B cell (primary cell): ENCODE measurements around the gene SHC3. TPM values are rescaled to one million over a fixed set of nuclear protein-coding genes. Genes with fewer than 3 reads are reported as not detected.

Experiments
- ATAC-seq: fragments of 200-7000 bp; cut with Tn5 transposase; one replicate; pipeline ENCODE4 v1.10.0; 2021; ENCODE audit warnings: low read depth, mild to moderate bottlenecking, moderate number of reproducible peaks, moderate library complexity
- CTCF ChIA-PET: fragments of 350-600 bp; sonication (Branson Sonifier 250); formaldehyde crosslinking; loops from one replicate; lab custom pipeline; 2021; ENCODE audit warnings: antibody characterized with exemption, inconsistent platforms; lab: Charles Lee
- POLR2A ChIA-PET: fragments of 350-600 bp; sonication (Branson Sonifier 250); formaldehyde crosslinking; loops from one replicate; lab custom pipeline; 2021; ENCODE audit warnings: antibody characterized with exemption; lab: Charles Lee
- DNase-seq: peaks from one replicate; pipeline ENCODE4 v3.0.0; 2013
- H2AFZ ChIP-seq: 2 replicates; pipeline ENCODE4 v1.6.1; 2012; ENCODE audit warnings: mild to moderate bottlenecking, low read depth, low read length; ENCODE audit not compliant: insufficient read depth, poor library complexity, severe bottlenecking
- H3K27ac ChIP-seq, 2 donors: 1 replicate in 1 of 2; 2 replicates in 1 of 2; pipeline ENCODE4 v1.5.1; 2012 to 2013; ENCODE audit warnings: low read length in 2 of 2, mild to moderate bottlenecking in 2 of 2, moderate library complexity in 1 of 2
- H3K27me3 ChIP-seq, 4 experiments: fragments of 200-600 bp in 1 of 4; sonication (generic) in 1 of 4; replicated peaks in 1 of 4; 1 replicate in 2 of 4; 2 replicates in 2 of 4; pipeline versions ENCODE4 v1.6.1 to v1.7.0; 2013 to 2016; ENCODE audit warnings: low read length in 3 of 4, mild to moderate bottlenecking in 2 of 4, mixed read lengths in 1 of 4, moderate library complexity in 1 of 4; ENCODE audit not compliant: insufficient read depth in 4 of 4, control insufficient read depth in 3 of 4; ENCODE audit errors: control extremely low read depth in 1 of 4
- H3K36me3 ChIP-seq, 2 experiments: replicated peaks in 1 of 2; 1 replicate in 1 of 2; 2 replicates in 1 of 2; pipeline versions ENCODE4 v1.6.1 to v1.7.1; 2013; ENCODE audit warnings: low read length in 1 of 2; ENCODE audit not compliant: insufficient read depth in 2 of 2, control insufficient read depth in 1 of 2; ENCODE audit errors: control extremely low read depth in 1 of 2, extremely low read depth in 1 of 2
- H3K4me1 ChIP-seq, 2 donors: fragments of 200-600 bp in 1 of 2; sonication (generic) in 1 of 2; 1 replicate in 1 of 2; 2 replicates in 1 of 2; pipeline versions ENCODE4 v1.5.1 to v1.6.1; 2013 to 2017; ENCODE audit warnings: low read length in 2 of 2; ENCODE audit not compliant: control insufficient read depth in 2 of 2, insufficient read depth in 2 of 2
- H3K4me2 ChIP-seq: replicated peaks from 2 replicates; pipeline ENCODE3; 2012; ENCODE audit warnings: mild to moderate bottlenecking, low read depth, low read length; ENCODE audit not compliant: poor library complexity, severe bottlenecking
- H3K4me3 ChIP-seq, 5 experiments: fragments of 200-600 bp in 1 of 5; sonication (generic) in 1 of 5; 1 replicate in 3 of 5; 2 replicates in 2 of 5; pipeline versions ENCODE4 v1.5.1 to v1.7.0; 2011 to 2016; ENCODE audit warnings: low read length in 4 of 5, mild to moderate bottlenecking in 4 of 5, low read depth in 2 of 5, control low read depth in 1 of 5, moderate library complexity in 1 of 5; ENCODE audit not compliant: insufficient read depth in 1 of 5; ENCODE audit errors: control extremely low read depth in 1 of 5, extremely low read depth in 1 of 5
- H3K79me2 ChIP-seq: fragments of 200-600 bp; sonication (generic); one replicate; pipeline ENCODE4 v1.6.0; 2016; ENCODE audit warnings: low read length; ENCODE audit not compliant: control insufficient read depth, insufficient read depth
- H3K9ac ChIP-seq: fragments of 200-600 bp; sonication (generic); 2 replicates; pipeline ENCODE4 v1.6.1; 2017; ENCODE audit warnings: mild to moderate bottlenecking, low read length, moderate library complexity
- H3K9me3 ChIP-seq, 3 donors: one replicate each; pipeline versions ENCODE4 v1.6.1 to v1.7.1; 2013; ENCODE audit warnings: low read length in 2 of 3; ENCODE audit not compliant: control insufficient read depth in 2 of 3, insufficient read depth in 1 of 3; ENCODE audit errors: control extremely low read depth in 1 of 3
- H4K20me1 ChIP-seq: 2 replicates; pipeline ENCODE4 v1.6.0; 2012; ENCODE audit warnings: mild to moderate bottlenecking, low read length; ENCODE audit not compliant: insufficient read depth, control insufficient read depth, poor library complexity, severe bottlenecking
- H3K27ac Mint-ChIP-seq: one replicate; pipeline ENCODE4 v1.8.0; 2021; ENCODE audit warnings: mixed read lengths
- H3K27me3 Mint-ChIP-seq: one replicate; pipeline ENCODE4 v1.8.0; 2021; ENCODE audit warnings: mixed read lengths
- H3K4me1 Mint-ChIP-seq: one replicate; pipeline ENCODE4 v1.8.0; 2021; ENCODE audit warnings: mixed read lengths
- H3K4me3 Mint-ChIP-seq: one replicate; pipeline ENCODE4 v1.8.0; 2021; ENCODE audit warnings: mixed read lengths
- H3K9me3 Mint-ChIP-seq: one replicate; pipeline ENCODE4 v1.8.0; 2022; ENCODE audit warnings: mixed read lengths; ENCODE audit not compliant: insufficient read depth
- CTCF ChIP-seq: fragments of 200-600 bp; IDR thresholded peaks from one replicate; pipeline ENCODE4 v1.8.0; 2022; ENCODE audit warnings: antibody characterized with exemption, mild to moderate bottlenecking
- EZH2 ChIP-seq: IDR thresholded peaks from 2 replicates; pipeline ENCODE4 v1.6.1; 2012; ENCODE audit warnings: borderline replicate concordance, low read depth, mild to moderate bottlenecking, moderate library complexity, low read length; ENCODE audit not compliant: insufficient read depth, poor library complexity, severe bottlenecking
- WGBS: methylation state at CpG from one replicate; pipeline ENCODE4 v1.1.5; 2013; ENCODE audit warnings: missing lambda C conversion rate; ENCODE audit not compliant: insufficient coverage; 5-methylcytosine and 5-hydroxymethylcytosine counted together
- intact Hi-C: fragments of 100-400 bp; cut with micrococcal nuclease; formaldehyde crosslinking; loops from one replicate; pipeline ENCODE4 v1.10.0; 2022
- polyA plus RNA-seq: library from polyadenylated mRNA; depleted of rRNA; stranded (reverse); fragments of >200 nt; gene quantifications from 2 replicates; pipeline ENCODE4 v1.2.3, GENCODE V29; 2012
- total RNA-seq, 2 donors: library from RNA; stranded (reverse); fragments of 120-200 nt in 1 of 2; gene quantifications; 1 replicate in 1 of 2; 2 replicates in 1 of 2; pipeline versions ENCODE4 v1.2.3 to v1.2.4, GENCODE V29; 2013 to 2022

Gene SHC3
- total and polyA plus RNA-seq, 2 donors (not counting 1 experiment from before 2014, with no cell fraction given), result 0.03 TPM; not detected in 1

DNA sequence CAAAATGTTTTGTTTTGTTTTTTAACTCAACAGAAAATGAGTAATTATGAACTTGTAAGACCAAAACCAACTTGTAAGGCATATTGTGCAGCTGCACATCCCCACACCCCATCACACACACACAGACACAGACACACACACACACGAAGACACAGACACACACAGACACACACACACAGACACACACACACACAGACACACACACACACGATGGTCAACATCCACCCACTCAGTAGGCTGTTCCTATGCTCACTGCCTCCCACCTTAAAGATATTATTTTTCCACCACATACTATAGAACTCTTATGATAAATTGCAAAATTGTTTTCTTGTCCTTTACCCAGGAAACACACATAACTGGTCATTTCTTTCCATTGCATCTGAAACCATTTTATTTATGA lies 6.2 kb downstream of the SHC3 start:
- Histone ChIP-seq H3K9ac (no peak overlapping the region), H3K36me3 (no peaks in the 10 kb centered on the region), H3K4me1 (peaks cover 0 to 3% of the 10 kb centered on the region in 2 donors), H3K27ac (no peak overlapping the region), H3K4me2 (no peak overlapping the region), H2AFZ (no peak overlapping the region), H3K4me3 (no peak overlapping the region), H3K79me2 (no peaks in the 10 kb centered on the region), H4K20me1 (no peaks in the 10 kb centered on the region), H3K27me3 (peaks cover 0 to 20% (median 16%) of the 10 kb centered on the region in 4 experiments), H3K9me3 (no peaks in the 10 kb centered on the region)
- ATAC-seq, result no peak
- no peak for DNase-seq
- Mint-ChIP-seq H3K9me3 (no peaks in the 10 kb centered on the region), H3K4me3 (no peak overlapping the region), H3K27me3 (peaks cover 31% of the 10 kb centered on the region), H3K27ac (no peak overlapping the region), H3K4me1 (no peaks in the 10 kb centered on the region)
- intact Hi-C loops, result no loop called here
- POLR2A ChIA-PET, result no interaction called here
- WGBS, result 33% methylated on average over 1 of the region's 2 CpGs
- TF ChIP-seq EZH2, result no peak
- TF ChIP-seq CTCF, result no peak
- CTCF ChIA-PET, result no interaction called here

DNA sequence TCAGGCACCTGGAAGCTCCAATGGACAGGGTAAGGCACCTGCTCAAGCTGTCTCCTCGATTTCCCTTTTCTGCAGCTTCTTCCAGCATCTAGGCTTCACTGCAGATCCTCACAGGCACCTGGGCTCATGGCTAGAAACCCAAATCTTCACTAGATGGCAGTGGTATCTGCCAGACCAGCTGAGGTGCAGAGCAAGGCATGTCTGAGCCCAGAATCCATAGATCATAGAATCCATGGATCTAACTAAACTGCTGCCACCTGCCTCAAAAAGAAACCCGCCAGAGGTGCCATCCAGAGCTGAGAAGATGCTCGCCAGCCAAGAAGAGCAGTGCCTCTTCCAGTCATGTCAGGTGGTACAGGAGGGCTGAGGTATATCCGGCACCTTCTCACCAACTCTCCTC lies 6.9 kb downstream of the SHC3 start:
- Mint-ChIP-seq H3K4me1 (no peaks in the 10 kb centered on the region), H3K27me3 (peaks cover 24% of the 10 kb centered on the region), H3K4me3 (no peak overlapping the region), H3K9me3 (no peaks in the 10 kb centered on the region), H3K27ac (no peak overlapping the region)
- H3K4me1 ChIP-seq, result no peaks in the 10 kb centered on the region
- 58% methylated on average over 2 of the region's 4 CpGs for WGBS
- ATAC-seq (no peak), DNase-seq (no peak)
- H3K4me2 ChIP-seq, result no peak overlapping the region
- H2AFZ ChIP-seq, result no peak overlapping the region
- H3K27ac ChIP-seq, result no peak overlapping the region
- intact Hi-C loops, result no loop called here
- H3K9ac ChIP-seq, result no peak overlapping the region
- H3K4me3 ChIP-seq, result no peak overlapping the region
- TF ChIP-seq CTCF, result no peak
- no peak for TF ChIP-seq EZH2
- H3K36me3 ChIP-seq, result no peaks in the 10 kb centered on the region
- H4K20me1 ChIP-seq, result no peaks in the 10 kb centered on the region
- ChIA-PET CTCF (no interaction called here), POLR2A (no interaction called here)
- no peaks in the 10 kb centered on the region for H3K79me2 ChIP-seq
- peaks cover 0 to 13% (median 10%) of the 10 kb centered on the region in 4 experiments for H3K27me3 ChIP-seq
- H3K9me3 ChIP-seq, result no peaks in the 10 kb centered on the region
